WTC11 (cell line): ENCODE measurements around the gene ANKZF1. TPM values are rescaled to one million over a fixed set of nuclear protein-coding genes. Genes with fewer than 3 reads are reported as not detected.

ENCODE experiments used
- CREM ChIP-seq: sonication (generic); formaldehyde crosslinking; IDR thresholded peaks from 2 replicates; pipeline ENCODE4 v1.8.1; 2022; ENCODE audit warnings: mild to moderate bottlenecking, missing genetic modification reagents, moderate library complexity
- ETV6 ChIP-seq: sonication (generic); formaldehyde crosslinking; IDR thresholded peaks from 2 replicates; pipeline ENCODE4 v1.8.1; 2022; ENCODE audit warnings: mild to moderate bottlenecking, missing genetic modification reagents
- FOXK1 ChIP-seq: sonication (generic); formaldehyde crosslinking; IDR thresholded peaks from 2 replicates; pipeline ENCODE4 v1.8.0; 2022; ENCODE audit warnings: mild to moderate bottlenecking, moderate library complexity, missing genetic modification reagents
- GABPB1 ChIP-seq: sonication (generic); formaldehyde crosslinking; IDR thresholded peaks from 2 replicates; pipeline ENCODE4 v1.8.1; 2023; ENCODE audit warnings: mild to moderate bottlenecking, missing genetic modification reagents
- JUN ChIP-seq: sonication (generic); formaldehyde crosslinking; IDR thresholded peaks from 2 replicates; pipeline ENCODE4 v1.8.0; 2023; ENCODE audit warnings: mild to moderate bottlenecking, missing genetic modification reagents
- MXD4 ChIP-seq: fragments of 250-450 bp; sonication (Bioruptor Pico); IDR thresholded peaks from 2 replicates; pipeline ENCODE4 v1.8.0; 2021; ENCODE audit warnings: mild to moderate bottlenecking, moderate library complexity, borderline replicate concordance
- MYBL2 ChIP-seq: sonication (generic); formaldehyde crosslinking; IDR thresholded peaks from 2 replicates; pipeline ENCODE4 v1.8.1; 2023; ENCODE audit warnings: mild to moderate bottlenecking, moderate library complexity, missing genetic modification reagents
- NFE2L1 ChIP-seq: sonication (generic); formaldehyde crosslinking; IDR thresholded peaks from 2 replicates; pipeline ENCODE4 v1.8.1; 2023; ENCODE audit warnings: missing genetic modification reagents
- PRRX2 ChIP-seq: fragments of 250-450 bp; sonication (Bioruptor Pico); IDR thresholded peaks from 2 replicates; pipeline ENCODE4 v1.8.0; 2021; ENCODE audit warnings: mild to moderate bottlenecking
- SMAD3 ChIP-seq: sonication (generic); formaldehyde crosslinking; IDR thresholded peaks from 2 replicates; pipeline ENCODE4 v1.8.0; 2022; ENCODE audit warnings: missing genetic modification reagents, mild to moderate bottlenecking, borderline replicate concordance
- SOX15 ChIP-seq: fragments of 250-450 bp; sonication (Bioruptor Pico); IDR thresholded peaks from 2 replicates; pipeline ENCODE4 v1.9.0; 2021; ENCODE audit warnings: mild to moderate bottlenecking
- SP1 ChIP-seq: sonication (generic); formaldehyde crosslinking; conservative IDR thresholded peaks from 2 replicates; pipeline ENCODE4 v1.8.1; 2022; ENCODE audit warnings: missing genetic modification reagents
- TEAD4 ChIP-seq: sonication (generic); formaldehyde crosslinking; IDR thresholded peaks from 2 replicates; pipeline ENCODE4 v1.8.0; 2022; ENCODE audit warnings: mild to moderate bottlenecking, missing genetic modification reagents
- ZBTB21 ChIP-seq: sonication (generic); formaldehyde crosslinking; IDR thresholded peaks from 2 replicates; pipeline ENCODE4 v1.8.1; 2023; ENCODE audit warnings: mild to moderate bottlenecking, missing genetic modification reagents, borderline replicate concordance
- ZNF121 ChIP-seq: sonication (generic); formaldehyde crosslinking; IDR thresholded peaks from 2 replicates; pipeline ENCODE4 v1.8.0; 2023; ENCODE audit warnings: missing genetic modification reagents
- ZNF232 ChIP-seq: sonication (generic); formaldehyde crosslinking; IDR thresholded peaks from 2 replicates; pipeline ENCODE4 v1.8.0; 2022; ENCODE audit warnings: mild to moderate bottlenecking, missing genetic modification reagents
- ZNF263 ChIP-seq: sonication (generic); formaldehyde crosslinking; IDR thresholded peaks from 2 replicates; pipeline ENCODE4 v1.8.1; 2022; ENCODE audit warnings: low read depth, mild to moderate bottlenecking, moderate library complexity, missing genetic modification reagents
- ZNF317 ChIP-seq: sonication (generic); formaldehyde crosslinking; IDR thresholded peaks from 2 replicates; pipeline ENCODE4 v1.8.1; 2023; ENCODE audit warnings: low read depth, mild to moderate bottlenecking, moderate library complexity, missing genetic modification reagents, borderline replicate concordance
- ZNF416 ChIP-seq: fragments of 250-450 bp; sonication (Bioruptor Pico); IDR thresholded peaks from 2 replicates; pipeline ENCODE4 v1.9.0; 2021; ENCODE audit warnings: mild to moderate bottlenecking, inconsistent platforms
- ZNF671 ChIP-seq: fragments of 250-450 bp; sonication (Bioruptor Pico); IDR thresholded peaks from 2 replicates; pipeline ENCODE4 v1.8.0; 2021; ENCODE audit warnings: mild to moderate bottlenecking
- total RNA-seq: library from RNA; stranded (reverse); gene quantifications from 3 replicates; pipeline ENCODE4 v1.2.3, GENCODE V29; 2021
- TF ChIP-seq, protein P1 (sequence below): sonication (generic); formaldehyde crosslinking; IDR thresholded peaks from 2 replicates; pipeline ENCODE4 v1.8.1; 2023; ENCODE audit warnings: mild to moderate bottlenecking, missing genetic modification reagents, moderate library complexity
- TF ChIP-seq, protein P2 (sequence below): fragments of 250-450 bp; sonication (Bioruptor Pico); conservative IDR thresholded peaks from 2 replicates; pipeline ENCODE4 v1.9.0; 2021; ENCODE audit warnings: mild to moderate bottlenecking
- TF ChIP-seq, protein P3 (sequence below): sonication (generic); formaldehyde crosslinking; IDR thresholded peaks from 2 replicates; pipeline ENCODE4 v1.8.0; 2022; ENCODE audit warnings: mild to moderate bottlenecking, missing genetic modification reagents
- TF ChIP-seq, protein P4 (sequence below): sonication (generic); formaldehyde crosslinking; conservative IDR thresholded peaks from 2 replicates; pipeline ENCODE4 v1.8.1; 2022; ENCODE audit warnings: mild to moderate bottlenecking, missing genetic modification reagents
- TF ChIP-seq, protein P5 (sequence below): sonication (generic); formaldehyde crosslinking; IDR thresholded peaks from 2 replicates; pipeline ENCODE4 v1.8.0; 2022; ENCODE audit warnings: mild to moderate bottlenecking, missing genetic modification reagents
- TF ChIP-seq, protein P6 (sequence below): sonication (generic); formaldehyde crosslinking; IDR thresholded peaks from 2 replicates; pipeline ENCODE4 v1.8.1; 2023; ENCODE audit warnings: mild to moderate bottlenecking, missing genetic modification reagents, moderate library complexity
- TF ChIP-seq, protein P7 (sequence below): sonication (generic); formaldehyde crosslinking; IDR thresholded peaks from 2 replicates; pipeline ENCODE4 v1.8.0; 2022; ENCODE audit warnings: missing genetic modification reagents
- TF ChIP-seq, protein P8 (sequence below): sonication (generic); formaldehyde crosslinking; IDR thresholded peaks from 2 replicates; pipeline ENCODE4 v1.8.1; 2022; ENCODE audit warnings: mild to moderate bottlenecking, moderate library complexity, missing genetic modification reagents

The ANKZF1 gene
- total RNA-seq, 1 experiment from 2014 or later: 70.4 TPM

DNA sequence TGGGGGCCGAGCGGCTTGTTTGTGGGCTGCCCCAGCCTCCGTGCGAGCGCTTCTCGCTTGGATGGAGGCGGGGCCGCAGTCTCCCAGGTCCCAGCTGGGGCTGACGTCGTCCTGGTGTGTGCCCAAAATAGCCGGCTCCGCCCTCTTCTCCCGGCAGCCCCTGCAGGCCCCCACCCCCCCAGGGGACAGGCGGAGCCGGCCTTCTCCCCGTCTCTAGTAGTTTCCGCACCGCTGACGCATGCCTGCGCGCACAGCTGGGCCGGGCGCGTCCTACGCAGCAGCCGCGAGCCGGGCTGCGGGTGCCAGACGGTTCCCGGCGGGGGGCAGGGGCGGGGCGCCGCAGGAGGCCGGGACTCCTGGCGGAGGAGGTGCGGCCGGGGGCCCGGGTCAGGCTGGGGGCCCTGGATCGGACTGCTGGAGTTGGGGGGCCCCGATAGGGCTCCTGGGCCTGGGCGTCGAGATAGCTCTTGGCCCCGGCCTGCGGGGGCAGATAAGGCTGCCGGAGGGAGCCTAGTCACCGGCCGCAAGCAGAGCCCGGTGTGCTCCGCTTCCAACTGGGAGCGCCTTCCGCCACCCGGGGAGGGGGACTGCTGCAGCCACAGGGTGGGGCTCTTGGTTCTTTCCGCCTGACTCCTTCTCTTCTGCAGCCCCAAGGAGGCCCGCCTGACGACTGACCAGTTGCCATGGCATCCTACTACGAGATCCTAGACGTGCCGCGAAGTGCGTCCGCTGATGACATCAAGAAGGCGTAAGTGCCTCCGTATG lies 49.7 kb downstream of the ANKZF1 start, which contains the start of gene DNAJB2 (continued):
- 0 out of 2 replicates have a peak, but pooled peaks have one; percentile 34 for TF ChIP-seq ZNF317
- TF ChIP-seq SMAD3 (CRISPR knock-in tag): no peak
- TF ChIP-seq, protein P1, sequence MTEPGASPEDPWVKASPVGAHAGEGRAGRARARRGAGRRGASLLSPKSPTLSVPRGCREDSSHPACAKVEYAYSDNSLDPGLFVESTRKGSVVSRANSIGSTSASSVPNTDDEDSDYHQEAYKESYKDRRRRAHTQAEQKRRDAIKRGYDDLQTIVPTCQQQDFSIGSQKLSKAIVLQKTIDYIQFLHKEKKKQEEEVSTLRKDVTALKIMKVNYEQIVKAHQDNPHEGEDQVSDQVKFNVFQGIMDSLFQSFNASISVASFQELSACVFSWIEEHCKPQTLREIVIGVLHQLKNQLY (CRISPR knock-in tag): no peak
- no peak; the same call in 1 of the 2 replicates for TF ChIP-seq ZBTB21 (CRISPR knock-in tag)
- peak; percentile 72; the same call in 1 of the 2 replicates for TF ChIP-seq ETV6 (CRISPR knock-in tag)
- no peak for TF ChIP-seq NFE2L1 (CRISPR knock-in tag)
- no peak for TF ChIP-seq ZNF121 (CRISPR knock-in tag)
- TF ChIP-seq, protein P2, sequence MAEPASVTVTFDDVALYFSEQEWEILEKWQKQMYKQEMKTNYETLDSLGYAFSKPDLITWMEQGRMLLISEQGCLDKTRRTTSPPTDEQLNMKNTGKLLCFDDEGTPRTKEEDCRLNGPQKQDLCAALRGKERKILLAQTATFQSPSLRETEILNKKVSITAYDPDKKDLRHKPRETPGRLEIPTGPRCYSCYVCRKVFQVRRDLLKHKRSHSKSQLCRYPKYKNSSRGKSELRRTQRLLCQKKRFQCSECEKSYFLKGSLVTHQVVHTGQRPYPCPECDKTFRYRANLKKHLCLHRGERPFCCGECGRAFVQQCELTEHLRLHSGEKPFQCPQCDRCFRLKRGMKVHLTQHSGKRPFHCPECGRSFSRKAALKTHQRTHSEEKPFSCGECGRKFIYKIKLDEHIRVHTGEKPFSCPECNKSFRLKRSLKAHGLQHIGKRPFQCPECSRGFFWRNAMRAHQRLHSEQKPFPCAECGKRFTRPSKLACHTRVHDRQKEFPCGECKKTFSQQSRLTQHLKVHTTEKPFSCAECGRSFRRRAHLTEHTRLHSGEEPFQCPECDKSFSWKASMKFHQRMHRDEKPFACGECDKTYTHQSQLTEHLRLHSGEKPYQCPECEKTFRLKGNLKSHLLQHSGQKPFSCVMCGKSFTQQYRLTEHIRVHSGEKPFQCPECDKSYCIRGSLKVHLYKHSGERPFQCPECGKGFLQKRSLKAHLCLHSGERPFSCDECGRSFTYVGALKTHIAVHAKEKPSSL (CRISPR knock-in tag): no peak
- 0 out of 2 replicates have a peak, but pooled peaks have one; percentile 68 for TF ChIP-seq ZNF232 (CRISPR knock-in tag)
- TF ChIP-seq, protein P3, sequence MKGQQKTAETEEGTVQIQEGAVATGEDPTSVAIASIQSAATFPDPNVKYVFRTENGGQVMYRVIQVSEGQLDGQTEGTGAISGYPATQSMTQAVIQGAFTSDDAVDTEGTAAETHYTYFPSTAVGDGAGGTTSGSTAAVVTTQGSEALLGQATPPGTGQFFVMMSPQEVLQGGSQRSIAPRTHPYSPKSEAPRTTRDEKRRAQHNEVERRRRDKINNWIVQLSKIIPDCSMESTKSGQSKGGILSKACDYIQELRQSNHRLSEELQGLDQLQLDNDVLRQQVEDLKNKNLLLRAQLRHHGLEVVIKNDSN (CRISPR knock-in tag): no peak
- TF ChIP-seq, protein P4, sequence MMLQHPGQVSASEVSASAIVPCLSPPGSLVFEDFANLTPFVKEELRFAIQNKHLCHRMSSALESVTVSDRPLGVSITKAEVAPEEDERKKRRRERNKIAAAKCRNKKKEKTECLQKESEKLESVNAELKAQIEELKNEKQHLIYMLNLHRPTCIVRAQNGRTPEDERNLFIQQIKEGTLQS (CRISPR knock-in tag): no peak
- TF ChIP-seq GABPB1: peak; percentile 73
- TF ChIP-seq, protein P5, sequence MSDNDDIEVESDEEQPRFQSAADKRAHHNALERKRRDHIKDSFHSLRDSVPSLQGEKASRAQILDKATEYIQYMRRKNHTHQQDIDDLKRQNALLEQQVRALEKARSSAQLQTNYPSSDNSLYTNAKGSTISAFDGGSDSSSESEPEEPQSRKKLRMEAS: peak; percentile 29; the same call in 1 of the 2 replicates
- no peak for TF ChIP-seq ZNF416 (CRISPR knock-in tag)
- no peak for TF ChIP-seq JUN (CRISPR knock-in tag)
- TF ChIP-seq, protein P6, sequence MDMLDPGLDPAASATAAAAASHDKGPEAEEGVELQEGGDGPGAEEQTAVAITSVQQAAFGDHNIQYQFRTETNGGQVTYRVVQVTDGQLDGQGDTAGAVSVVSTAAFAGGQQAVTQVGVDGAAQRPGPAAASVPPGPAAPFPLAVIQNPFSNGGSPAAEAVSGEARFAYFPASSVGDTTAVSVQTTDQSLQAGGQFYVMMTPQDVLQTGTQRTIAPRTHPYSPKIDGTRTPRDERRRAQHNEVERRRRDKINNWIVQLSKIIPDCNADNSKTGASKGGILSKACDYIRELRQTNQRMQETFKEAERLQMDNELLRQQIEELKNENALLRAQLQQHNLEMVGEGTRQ (CRISPR knock-in tag): 0 out of 2 replicates have a peak, but pooled peaks have one; percentile 12
- TF ChIP-seq ZNF671: no peak
- TF ChIP-seq, protein P7, sequence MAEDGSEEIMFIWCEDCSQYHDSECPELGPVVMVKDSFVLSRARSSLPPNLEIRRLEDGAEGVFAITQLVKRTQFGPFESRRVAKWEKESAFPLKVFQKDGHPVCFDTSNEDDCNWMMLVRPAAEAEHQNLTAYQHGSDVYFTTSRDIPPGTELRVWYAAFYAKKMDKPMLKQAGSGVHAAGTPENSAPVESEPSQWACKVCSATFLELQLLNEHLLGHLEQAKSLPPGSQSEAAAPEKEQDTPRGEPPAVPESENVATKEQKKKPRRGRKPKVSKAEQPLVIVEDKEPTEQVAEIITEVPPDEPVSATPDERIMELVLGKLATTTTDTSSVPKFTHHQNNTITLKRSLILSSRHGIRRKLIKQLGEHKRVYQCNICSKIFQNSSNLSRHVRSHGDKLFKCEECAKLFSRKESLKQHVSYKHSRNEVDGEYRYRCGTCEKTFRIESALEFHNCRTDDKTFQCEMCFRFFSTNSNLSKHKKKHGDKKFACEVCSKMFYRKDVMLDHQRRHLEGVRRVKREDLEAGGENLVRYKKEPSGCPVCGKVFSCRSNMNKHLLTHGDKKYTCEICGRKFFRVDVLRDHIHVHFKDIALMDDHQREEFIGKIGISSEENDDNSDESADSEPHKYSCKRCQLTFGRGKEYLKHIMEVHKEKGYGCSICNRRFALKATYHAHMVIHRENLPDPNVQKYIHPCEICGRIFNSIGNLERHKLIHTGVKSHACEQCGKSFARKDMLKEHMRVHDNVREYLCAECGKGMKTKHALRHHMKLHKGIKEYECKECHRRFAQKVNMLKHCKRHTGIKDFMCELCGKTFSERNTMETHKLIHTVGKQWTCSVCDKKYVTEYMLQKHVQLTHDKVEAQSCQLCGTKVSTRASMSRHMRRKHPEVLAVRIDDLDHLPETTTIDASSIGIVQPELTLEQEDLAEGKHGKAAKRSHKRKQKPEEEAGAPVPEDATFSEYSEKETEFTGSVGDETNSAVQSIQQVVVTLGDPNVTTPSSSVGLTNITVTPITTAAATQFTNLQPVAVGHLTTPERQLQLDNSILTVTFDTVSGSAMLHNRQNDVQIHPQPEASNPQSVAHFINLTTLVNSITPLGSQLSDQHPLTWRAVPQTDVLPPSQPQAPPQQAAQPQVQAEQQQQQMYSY (CRISPR knock-in tag): no peak
- no peak for TF ChIP-seq PRRX2 (CRISPR knock-in tag)
- TF ChIP-seq SOX15 (CRISPR knock-in tag): no peak
- TF ChIP-seq, protein P8, sequence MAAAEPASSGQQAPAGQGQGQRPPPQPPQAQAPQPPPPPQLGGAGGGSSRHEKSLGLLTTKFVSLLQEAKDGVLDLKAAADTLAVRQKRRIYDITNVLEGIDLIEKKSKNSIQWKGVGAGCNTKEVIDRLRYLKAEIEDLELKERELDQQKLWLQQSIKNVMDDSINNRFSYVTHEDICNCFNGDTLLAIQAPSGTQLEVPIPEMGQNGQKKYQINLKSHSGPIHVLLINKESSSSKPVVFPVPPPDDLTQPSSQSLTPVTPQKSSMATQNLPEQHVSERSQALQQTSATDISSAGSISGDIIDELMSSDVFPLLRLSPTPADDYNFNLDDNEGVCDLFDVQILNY (CRISPR knock-in tag): peak; percentile 83
- TF ChIP-seq SP1 (CRISPR knock-in tag): peak; percentile 95
- no peak for TF ChIP-seq MXD4 (CRISPR knock-in tag)
- no peak for TF ChIP-seq ZNF263 (CRISPR knock-in tag)
- no peak for TF ChIP-seq TEAD4 (CRISPR knock-in tag)
- peak; percentile 74; the same call in 1 of the 2 replicates for TF ChIP-seq CREM
- peak; percentile 85 for TF ChIP-seq FOXK1 (CRISPR knock-in tag)
- no peak for TF ChIP-seq MYBL2 (CRISPR knock-in tag)
